Left lobe of liver (tissue), 2 donors: ENCODE results near the gene KIF12. TPM values are rescaled to one million over a fixed set of nuclear protein-coding genes. Genes with fewer than 3 reads are reported as not detected.

Source experiments
- ATAC-seq: fragments of 200-7000 bp; cut with Tn5 transposase; one replicate; pipeline ENCODE4 v1.9.1; 2020; ENCODE audit warnings: mild to moderate bottlenecking, moderate library complexity
- DNase-seq: peaks from one replicate; pipeline ENCODE4 v3.0.0-alpha.2; 2020; ENCODE audit warnings: low spot score
- total RNA-seq: library from RNA; stranded (reverse); gene quantifications from one replicate; pipeline ENCODE4 v1.2.1, GENCODE V29; 2021
- donor health status: DM: no; HTN: no; CAD: no; lungs with moderate emphysema.
- donor health status: DM: no; HTN: yes; CAD: no.

Gene KIF12
- total RNA-seq, 1 donor from 2014 or later: 18.5 TPM

DNA sequence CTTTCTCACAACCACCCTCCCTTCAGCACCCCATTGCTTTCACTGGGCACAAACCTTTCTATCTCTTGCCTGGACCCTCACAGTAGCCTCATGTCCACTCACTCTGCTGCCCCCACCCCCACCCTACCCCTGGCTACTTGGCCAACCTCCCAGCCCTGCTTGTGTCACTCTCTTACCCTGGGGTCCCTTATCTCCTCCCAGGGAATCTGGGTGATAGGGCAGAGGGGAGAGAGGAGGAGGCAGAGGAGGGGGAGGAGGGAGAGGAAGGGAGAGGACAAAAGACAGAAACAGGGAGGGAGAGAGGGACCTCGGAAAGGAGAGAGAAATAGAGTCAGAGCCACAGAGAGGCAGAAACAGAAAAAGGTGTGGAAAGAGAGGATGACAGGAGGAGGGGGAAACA, 25.0 kb upstream of the KIF12 start:
- no peak for DNase-seq
- ATAC-seq: peak; percentile 9

DNA sequence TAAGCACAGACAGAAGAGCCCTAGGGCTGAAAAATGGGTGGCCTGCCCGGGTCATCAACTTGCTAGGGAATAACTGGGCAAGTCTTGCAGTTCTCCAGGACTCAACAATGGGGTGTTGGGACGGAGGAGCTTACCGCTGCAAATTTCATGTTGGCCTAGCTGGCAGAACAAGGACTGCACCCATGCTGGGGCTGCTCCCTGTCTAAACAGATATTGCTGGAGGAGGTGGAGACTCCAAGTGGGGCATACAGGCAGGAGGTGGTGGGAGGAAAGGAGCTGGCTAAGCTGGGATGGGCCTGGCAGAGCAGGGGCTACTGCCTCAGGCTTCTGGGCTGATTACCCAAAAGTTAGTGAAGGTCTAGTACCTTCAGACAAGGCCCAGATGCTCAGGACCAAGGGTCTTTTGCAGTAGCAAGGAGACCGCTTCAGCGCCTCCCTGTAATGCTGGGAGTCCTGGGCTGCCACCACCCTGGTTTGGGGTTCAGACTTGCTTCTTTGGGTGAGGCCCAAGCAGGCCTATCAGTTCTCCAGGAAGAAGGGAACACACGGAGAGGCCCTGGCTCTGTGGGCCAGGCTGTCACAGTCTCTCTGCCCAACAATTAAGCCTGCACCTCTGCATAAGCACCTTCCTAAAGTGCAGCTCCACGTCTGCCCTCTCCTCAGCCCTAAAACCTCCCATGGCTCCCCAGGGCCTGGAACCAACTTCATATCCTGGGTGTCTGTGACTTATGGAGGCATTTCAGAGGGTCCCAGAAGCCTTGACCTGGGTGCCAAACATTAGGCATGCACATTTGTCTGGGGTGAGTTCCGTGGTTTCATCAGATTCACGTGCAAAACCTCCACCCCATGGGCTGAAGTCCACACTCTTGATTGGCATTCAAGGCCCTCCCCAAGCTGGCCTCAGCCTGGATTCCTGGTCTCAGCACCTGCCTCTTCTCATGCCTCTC, 24.2 kb upstream of the KIF12 start:
- DNase-seq (no peak), ATAC-seq (peak; percentile 68)

DNA sequence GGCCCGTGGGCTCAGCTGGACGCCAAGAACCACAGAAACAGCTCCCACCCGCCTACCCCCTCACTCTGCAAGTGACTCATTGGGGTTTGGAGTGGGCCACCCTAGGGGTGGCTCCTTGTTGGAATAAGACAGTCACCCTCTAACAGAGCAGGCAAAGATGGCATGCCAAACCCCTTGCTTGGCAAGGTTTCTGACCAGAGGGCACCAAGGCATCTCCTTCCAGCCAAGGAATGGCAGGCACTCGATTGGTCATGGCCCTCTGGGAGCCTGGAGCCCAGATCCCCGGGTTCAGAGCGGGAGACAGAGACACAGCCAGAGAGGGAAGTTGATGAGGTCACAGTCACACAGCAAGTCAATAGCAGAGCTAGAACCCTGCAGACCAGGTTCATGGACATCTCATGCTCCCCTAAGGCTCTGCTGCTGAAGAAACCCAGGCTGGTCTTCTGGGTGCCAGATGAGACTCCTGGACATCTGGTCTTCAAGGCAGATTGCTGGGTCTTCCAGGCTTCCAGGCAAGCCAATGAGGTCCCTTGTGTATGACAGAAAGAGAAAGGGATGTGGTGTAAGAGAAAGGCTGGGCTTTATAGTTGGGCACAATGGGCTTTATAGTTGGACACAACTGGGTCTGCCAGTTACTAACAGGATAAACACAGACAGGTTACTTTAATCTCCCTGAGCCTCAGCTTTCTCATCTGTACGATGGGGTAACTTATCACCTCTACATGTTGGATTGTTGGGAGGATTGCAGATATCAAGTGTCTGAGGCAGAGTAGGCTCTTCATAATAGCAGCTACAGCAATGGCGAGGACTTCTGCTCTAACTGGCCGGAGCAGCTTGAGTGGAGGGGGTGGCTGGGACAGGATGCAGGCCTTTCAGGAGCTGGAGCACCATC, 23.3 kb upstream of the KIF12 start:
- ATAC-seq: no peak
- DNase-seq: no peak

DNA sequence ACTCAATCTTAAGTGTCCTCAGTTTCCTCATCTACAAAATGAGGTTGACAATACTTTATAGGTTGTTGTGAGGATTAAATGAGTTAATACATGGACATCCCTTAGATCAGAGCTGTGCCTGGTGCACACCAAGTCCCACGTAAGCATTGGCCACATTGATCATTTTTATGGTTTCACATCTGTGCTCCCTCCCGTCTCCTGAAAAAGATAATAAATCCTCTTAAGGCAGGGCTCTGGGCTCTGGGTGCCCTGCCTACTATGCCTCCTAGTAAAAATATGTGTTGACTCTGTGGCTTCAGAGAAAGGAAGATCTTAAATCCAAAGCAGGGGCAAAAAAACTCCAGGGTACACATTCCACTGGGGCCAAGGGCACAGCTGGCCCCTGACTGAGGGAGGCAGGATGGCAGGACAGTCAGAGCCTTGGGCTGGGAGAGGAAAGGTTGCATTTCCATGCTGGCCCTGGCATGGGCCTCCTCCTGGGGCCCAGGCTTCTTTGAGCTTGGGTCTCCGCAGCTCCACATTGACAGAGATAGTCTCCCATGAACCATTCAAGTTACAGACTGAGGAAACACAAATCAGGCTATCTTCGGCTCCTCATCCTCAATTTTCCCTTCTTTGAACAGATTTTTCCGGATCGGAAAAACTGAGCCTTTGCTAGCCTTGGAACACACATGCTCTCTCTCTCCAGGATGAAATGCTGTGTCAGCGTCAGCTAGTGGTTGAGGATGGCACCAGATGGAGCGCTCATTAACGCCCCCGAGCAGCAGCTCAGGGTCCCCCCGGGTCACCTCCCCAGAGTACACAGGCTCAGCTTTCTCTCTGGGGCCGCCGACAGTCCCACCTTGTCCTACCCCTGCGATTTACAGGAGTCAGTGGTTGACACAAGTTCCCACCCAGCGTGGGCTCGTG, 22.4 kb upstream of the KIF12 start:
- ATAC-seq: no peak
- no peak for DNase-seq

DNA sequence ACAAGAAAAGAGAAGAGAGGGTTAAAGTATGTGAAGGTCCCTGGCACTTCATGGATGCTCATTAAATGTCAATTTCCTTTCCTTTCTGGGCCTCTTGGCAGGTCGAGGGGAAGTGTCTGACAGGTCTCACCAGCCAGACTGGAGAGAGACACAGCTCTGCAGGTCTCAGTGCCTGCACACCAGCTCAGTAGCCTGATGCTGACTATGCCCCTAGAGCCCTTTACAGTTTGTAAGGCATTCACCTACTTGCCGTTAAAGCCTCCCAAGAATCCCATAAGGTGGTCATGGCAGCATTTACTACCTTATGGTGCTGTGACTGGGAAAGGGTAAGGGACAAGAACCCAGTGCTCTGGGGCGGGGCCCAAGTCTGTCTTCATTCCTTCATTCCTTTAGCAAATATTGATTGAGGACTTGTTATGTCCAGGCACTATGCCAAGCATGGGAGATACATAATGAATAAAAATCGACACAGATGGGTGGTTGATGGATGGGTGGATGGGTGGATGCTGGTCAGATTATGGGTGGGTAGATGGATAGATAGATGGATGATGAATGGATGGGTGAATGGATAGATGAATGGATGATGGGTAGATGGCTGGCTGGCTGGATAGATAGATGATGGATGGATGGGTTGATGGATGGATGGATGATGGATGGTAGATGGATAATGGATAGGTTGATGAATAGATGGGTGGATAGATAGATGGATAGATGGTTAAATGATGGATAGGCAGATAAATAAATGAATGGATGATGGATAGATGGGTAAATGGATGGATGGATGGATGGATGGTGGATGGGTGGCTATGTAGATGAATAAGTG, 21.3 kb upstream of the KIF12 start:
- no peak for ATAC-seq
- no peak for DNase-seq

DNA sequence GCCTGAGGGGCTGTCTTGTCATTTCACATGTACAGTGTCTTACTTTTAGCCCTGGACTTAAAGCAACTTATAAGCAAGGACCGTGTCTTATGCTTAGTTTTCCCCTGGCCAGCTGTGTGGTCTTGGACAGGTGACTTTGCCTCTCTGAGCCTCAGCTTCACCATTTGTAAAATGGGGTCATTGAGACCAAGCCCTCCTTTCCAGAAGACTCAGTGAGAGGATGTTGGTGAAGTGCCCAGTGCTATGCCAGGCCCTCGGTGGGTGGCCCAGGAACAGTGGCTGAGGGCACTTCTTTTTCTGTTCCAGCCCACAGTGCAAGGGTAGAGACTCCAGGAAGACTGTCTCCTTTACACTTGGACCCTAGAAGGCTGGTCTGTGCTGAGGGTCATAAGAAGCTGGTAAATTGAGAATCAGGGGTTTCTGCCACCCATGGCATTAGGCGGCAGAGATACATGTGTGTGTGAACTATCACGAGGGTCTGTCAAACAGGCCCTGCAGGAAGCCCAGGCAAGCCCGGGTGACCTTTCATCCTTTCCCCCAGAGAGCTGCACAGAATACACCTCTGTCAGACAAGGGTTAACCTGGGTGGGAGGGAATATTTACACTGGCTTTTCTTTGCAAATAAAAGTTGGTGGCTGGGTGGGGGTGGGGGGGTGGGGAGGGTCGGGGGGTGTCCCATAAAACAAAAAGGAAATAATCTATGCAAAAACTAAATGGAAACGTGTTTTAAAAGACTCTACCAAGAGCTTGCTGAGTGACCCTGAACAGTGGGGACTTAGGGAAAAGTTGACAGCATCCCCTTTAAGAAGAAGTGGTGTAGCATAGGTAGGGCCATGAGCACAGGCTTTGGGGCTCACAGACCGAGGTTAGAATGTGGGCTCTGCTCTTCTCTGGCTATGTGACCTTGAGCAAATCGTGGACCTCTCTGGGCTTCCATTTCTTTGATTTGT, 20.4 kb upstream of the KIF12 start:
- DNase-seq (no peak), ATAC-seq (no peak)

DNA sequence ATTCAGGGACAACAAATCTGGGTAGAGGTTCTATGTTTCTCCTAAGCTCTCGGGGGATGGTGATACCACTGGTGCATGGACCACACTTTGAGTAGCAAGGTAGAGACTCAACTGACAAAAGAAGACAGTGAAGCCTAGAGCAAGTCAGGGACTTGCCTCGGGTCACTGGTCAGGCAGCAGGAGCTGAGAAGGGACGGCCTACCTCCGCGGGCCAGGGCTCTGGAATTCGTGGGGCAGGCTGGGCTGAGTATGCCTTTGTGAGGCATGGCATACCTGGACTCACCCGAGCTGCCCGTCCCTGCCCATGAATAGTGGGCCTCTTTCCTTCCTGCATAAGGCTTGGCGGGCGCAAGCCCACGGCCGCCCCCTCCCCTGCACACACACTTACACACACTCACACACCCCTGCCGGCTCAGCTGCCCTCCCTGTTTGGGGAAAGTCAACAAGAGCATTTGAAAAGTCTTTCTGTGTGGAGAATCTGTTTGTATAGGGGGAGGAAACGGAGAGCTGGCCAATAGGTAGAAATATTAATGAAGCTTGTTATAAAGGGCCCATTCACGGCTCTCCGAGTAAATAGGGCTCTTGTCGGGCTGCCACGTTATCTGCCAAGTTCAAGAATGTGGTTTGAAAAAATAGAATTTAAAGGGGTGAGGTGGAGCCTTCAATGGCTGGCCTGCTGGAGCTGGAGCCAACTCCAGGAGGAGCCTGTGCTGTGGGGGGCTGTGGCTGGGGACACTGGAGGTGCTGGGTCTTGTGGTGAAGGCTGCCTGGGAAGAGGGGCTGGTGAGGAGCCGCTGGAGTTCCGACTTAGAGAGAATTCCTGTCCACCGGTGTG, 19.1 kb upstream of the KIF12 start:
- ATAC-seq: peak; percentile 85

DNA sequence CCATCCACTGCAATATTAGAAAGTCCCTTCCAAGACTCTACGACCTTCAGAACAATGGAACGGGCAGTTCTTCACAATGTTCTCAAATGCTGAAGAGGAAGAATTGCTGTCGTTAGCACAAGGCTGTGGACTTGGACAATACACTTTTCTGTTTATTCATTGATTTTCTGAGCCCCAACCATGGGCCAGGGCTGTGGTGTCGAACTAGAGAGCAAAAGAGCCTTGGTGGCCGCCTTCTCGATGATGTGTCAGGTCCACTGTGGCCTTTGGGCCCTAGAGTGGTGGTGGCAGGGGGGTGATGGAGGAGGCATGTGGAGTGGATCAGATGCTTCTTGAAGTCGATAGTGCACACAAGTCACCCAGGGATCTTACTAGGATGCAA, 18.5 kb upstream of the KIF12 start:
- ATAC-seq (peak; percentile 45), DNase-seq (no peak)

More for the DNA sequence above, 19.1 kb upstream of the KIF12 start:
- DNase-seq: peak; percentile 57

DNA sequence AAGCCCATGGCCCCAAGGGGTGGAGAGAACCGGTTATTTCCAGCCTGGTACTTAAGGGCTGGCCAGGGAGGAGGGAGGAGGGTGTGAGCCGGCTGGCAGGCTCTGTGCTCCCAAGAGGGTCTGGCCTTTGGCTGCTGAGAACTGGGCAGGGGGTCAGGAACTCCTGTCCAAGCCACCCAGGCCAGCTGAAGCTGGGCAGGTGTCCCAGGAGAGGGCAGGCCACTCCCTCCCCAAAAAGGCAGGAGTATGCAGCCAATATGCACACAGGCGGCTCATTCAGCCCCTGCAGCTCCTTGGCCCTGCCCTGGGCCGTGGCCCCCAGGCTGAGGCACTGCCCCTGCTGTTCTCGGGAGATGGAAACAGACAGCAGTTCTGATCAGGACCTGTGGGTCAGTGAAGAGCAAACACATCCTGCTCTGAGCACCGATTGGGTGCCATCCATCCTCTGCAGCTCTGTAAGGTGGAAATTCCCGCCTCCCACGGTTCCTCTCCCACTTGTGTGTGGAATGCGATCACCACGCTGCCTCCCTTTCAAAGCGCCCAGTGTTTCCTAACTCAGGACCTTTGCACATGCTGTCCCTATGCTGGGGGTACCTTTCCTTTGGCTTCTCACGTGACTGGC, 17.1 kb upstream of the KIF12 start:
- ATAC-seq (no peak), DNase-seq (no peak)

DNA sequence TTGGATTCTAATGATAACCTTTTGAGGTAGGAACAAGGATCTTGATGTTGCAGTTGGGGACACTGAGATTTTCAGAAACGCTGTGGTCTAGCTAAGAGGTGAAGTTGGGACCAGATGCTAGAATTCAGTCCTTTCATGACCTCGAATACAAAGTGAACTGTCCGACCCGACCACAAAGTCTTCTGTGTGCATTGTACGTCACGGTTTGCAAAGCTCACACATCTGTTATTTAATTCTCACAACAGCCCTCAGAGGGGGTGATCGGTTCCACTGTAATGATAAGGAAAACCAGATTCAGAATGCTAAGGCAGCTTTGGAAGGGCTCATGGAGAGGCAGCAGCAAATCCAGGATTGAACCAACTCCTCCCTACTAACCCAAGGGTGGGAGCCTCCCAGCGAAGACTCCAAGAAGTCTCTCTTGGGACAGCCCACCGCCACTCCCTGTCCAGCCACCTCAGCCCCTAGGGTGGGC, 16.6 kb upstream of the KIF12 start:
- ATAC-seq (no peak), DNase-seq (no peak)

DNA sequence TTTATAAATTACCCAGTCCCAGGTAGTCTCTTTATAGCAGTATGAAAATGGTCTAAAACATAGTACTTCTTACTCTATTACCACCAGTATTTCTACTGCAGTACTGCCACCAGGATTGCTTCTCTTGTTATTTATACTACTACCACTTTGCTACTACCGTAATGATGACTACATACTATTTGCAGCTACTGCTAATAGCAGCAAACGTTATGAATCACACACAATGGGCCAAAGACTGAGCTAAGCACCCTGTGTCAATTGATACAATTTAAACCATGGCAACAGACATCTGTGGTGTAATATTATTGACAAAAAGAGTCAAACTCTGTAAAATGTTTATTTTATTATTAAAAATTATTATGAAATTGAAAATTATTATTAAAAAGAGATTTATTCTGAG, 15.3 kb upstream of the KIF12 start:
- ATAC-seq (no peak), DNase-seq (no peak)

DNA sequence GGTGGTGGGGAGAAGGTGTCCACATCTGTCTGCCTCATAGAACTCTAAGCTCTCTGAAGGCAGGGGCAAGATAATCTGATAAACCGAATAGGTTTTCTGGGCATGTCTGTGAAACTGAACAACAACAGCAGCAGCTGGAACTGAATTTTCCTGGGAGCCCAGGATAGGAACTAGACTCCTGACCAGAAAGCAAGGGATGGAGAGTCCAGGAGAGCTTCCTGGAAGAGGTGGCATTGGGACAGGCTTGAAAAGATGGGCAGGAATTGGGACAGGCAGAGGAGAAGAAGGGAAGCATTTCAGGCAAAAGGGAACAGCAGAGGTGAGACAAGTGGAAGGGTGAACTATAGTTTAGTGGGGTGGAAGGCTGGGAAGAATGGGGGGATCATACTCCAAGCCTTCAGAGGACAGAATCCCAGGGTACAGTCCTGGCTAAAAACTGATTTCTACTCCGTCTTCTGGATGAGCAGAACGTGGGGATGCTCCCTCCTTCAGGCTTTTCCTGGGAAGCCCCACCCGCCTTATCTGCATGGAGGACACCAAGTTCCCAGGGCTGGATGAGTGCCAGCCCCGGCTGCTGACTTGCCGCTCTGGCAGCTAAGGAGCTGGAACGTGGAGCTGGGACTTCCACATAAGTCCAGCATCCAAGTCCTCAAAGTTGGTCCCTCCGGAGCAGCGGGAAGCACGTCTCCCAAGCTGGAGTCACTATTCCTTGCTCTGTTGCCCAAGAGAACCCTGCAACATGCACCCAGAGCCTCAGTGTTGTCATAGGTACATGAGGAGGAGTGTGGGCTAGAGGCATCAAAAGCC, 13.9 kb upstream of the KIF12 start:
- DNase-seq (peak; percentile 59), ATAC-seq (peak; percentile 27)

DNA sequence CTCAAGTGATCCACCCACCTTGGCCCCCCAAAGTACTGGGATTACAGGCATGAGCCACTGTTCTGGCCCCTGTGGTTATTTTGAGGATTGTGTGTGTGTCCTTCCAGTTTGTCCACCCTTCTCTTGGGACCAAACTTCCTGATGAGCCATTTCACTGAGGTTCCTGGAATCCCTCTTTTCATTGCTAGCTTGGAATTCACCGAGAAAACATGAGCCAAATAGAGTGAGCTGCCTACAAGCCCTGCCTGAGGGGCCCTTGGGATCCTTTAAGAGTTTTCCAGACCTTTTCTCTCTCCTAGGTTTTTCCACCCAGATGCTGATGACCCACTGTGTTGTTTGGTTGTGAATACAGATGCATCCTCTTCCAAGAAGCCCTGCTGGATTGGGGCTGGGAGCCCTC, 13.2 kb upstream of the KIF12 start:
- DNase-seq (no peak), ATAC-seq (no peak)

DNA sequence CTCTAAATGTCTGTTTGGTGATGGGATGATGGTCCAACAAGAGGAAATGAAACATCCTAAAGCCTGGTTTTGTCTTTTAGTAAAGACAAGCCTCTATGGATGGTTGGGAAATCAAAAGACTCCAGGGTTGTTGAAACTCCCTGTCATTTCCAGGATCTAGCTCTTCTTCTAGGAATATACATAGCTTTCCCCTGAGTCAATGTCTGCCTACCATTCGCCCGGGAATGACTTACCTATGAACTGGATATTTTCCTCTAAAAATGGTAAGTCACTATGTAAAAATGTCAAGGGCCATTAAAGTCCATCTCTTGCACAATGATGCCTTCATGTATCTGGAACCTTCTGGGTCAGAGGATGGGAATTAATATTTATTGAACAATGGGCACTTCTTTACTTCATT, 11.1 kb upstream of the KIF12 start:
- ATAC-seq: no peak

DNA sequence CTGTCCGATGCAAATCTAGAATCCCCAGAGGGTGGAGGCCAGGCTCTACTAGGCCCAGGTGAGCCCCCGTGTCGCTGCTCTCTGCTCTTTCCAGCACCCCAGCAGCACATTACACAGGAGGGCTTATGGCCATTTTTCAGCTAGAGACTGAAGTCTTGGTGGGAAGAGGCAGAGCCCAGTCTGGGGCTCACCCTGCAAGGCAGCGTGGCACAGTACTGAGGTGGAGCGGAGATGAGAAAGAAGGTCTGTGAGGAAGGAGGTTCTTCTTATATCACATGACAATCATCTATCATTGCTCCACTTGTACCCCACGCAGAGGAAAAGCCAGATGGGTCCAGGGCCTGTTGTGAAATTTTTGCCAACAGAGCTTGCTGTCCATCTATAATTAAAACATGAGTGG, 10.0 kb upstream of the KIF12 start:
- ATAC-seq (no peak), DNase-seq (no peak)

More for the DNA sequence above, 11.1 kb upstream of the KIF12 start:
- DNase-seq: no peak
